ENCODE results near the gene COG1.

The COG1 gene

GRCh38 chr17:73158133-73158532 is 34.7 kb upstream of the COG1 start:
- no peak overlapping the region for H3K27ac Mint-ChIP-seq
- H3K9me3 Mint-ChIP-seq = no peaks in the 10 kb centered on the region
- peaks cover 10% of the 10 kb centered on the region for H3K4me1 Mint-ChIP-seq (ENCODE audit: low read depth)
- no peaks in the 10 kb centered on the region for H3K36me3 Mint-ChIP-seq (ENCODE audit: low read depth)
- DNase-seq = no peak
- H3K27me3 Mint-ChIP-seq = peaks cover 51% of the 10 kb centered on the region
- no peak overlapping the region for H3K4me3 Mint-ChIP-seq

GRCh38 chr17:73160980-73161630 is 31.8 kb upstream of the COG1 start:
- no peak overlapping the region for H3K4me3 Mint-ChIP-seq
- no peaks in the 10 kb centered on the region for H3K36me3 Mint-ChIP-seq (ENCODE audit: low read depth)
- DNase-seq = no peak
- H3K4me1 Mint-ChIP-seq (ENCODE audit: low read depth) = peaks cover 27% of the 10 kb centered on the region
- H3K9me3 Mint-ChIP-seq = no peaks in the 10 kb centered on the region
- H3K27me3 Mint-ChIP-seq = peaks cover 76% of the 10 kb centered on the region
- H3K27ac Mint-ChIP-seq = no peak overlapping the region

GRCh38 chr17:73163043-73163442 is 29.8 kb upstream of the COG1 start:
- Mint-ChIP-seq H3K27ac (no peak overlapping the region), H3K4me1 (ENCODE audit: low read depth) (peaks cover 40% of the 10 kb centered on the region), H3K27me3 (peaks cover 82% of the 10 kb centered on the region), H3K9me3 (no peaks in the 10 kb centered on the region), H3K36me3 (ENCODE audit: low read depth) (no peaks in the 10 kb centered on the region), H3K4me3 (no peak overlapping the region)
- no peak for DNase-seq

- Mint-ChIP-seq H3K4me1 (ENCODE audit: low read depth) (peaks cover 36% of the 10 kb centered on the region), H3K27ac (no peak overlapping the region), H3K27me3 (peaks cover 83% of the 10 kb centered on the region), H3K36me3 (ENCODE audit: low read depth) (no peaks in the 10 kb centered on the region), H3K9me3 (no peaks in the 10 kb centered on the region), H3K4me3 (peak overlapping the region; percentile 67)
- DNase-seq = no peak
These were observed 27.0 kb upstream of the COG1 start for GRCh38 chr17:73165616-73166404.

GRCh38 chr17:73166731-73167581 is 25.9 kb upstream of the COG1 start:
- Mint-ChIP-seq H3K36me3 (ENCODE audit: low read depth) (no peaks in the 10 kb centered on the region), H3K9me3 (no peaks in the 10 kb centered on the region), H3K4me3 (peak overlapping the region; percentile 67), H3K27ac (no peak overlapping the region), H3K4me1 (ENCODE audit: low read depth) (peaks cover 38% of the 10 kb centered on the region), H3K27me3 (peaks cover 73% of the 10 kb centered on the region)
- DNase-seq = no peak

- H3K4me3 Mint-ChIP-seq = no peak overlapping the region
- DNase-seq = no peak
- no peaks in the 10 kb centered on the region for H3K9me3 Mint-ChIP-seq
- peaks cover 44% of the 10 kb centered on the region for H3K4me1 Mint-ChIP-seq (ENCODE audit: low read depth)
- no peaks in the 10 kb centered on the region for H3K36me3 Mint-ChIP-seq (ENCODE audit: low read depth)
- H3K27ac Mint-ChIP-seq = no peak overlapping the region
- H3K27me3 Mint-ChIP-seq = peaks cover 59% of the 10 kb centered on the region
These were observed 24.2 kb upstream of the COG1 start for GRCh38 chr17:73168667-73169066.

GRCh38 chr17:73170324-73170723 is 22.5 kb upstream of the COG1 start:
- no peaks in the 10 kb centered on the region for H3K9me3 Mint-ChIP-seq
- H3K4me3 Mint-ChIP-seq = no peak overlapping the region
- no peak for DNase-seq
- H3K27ac Mint-ChIP-seq = no peak overlapping the region
- no peaks in the 10 kb centered on the region for H3K36me3 Mint-ChIP-seq (ENCODE audit: low read depth)
- H3K27me3 Mint-ChIP-seq = peaks cover 43% of the 10 kb centered on the region
- peaks cover 33% of the 10 kb centered on the region for H3K4me1 Mint-ChIP-seq (ENCODE audit: low read depth)

- peaks cover 24% of the 10 kb centered on the region for H3K27me3 Mint-ChIP-seq
- H3K4me1 Mint-ChIP-seq (ENCODE audit: low read depth) = peaks cover 15% of the 10 kb centered on the region
- H3K4me3 Mint-ChIP-seq = no peak overlapping the region
- no peaks in the 10 kb centered on the region for H3K36me3 Mint-ChIP-seq (ENCODE audit: low read depth)
- DNase-seq = no peak
- no peaks in the 10 kb centered on the region for H3K9me3 Mint-ChIP-seq
- H3K27ac Mint-ChIP-seq = no peak overlapping the region
These were observed 20.6 kb upstream of the COG1 start for GRCh38 chr17:73172252-73172651.

- Mint-ChIP-seq H3K27ac (no peak overlapping the region), H3K9me3 (no peaks in the 10 kb centered on the region), H3K36me3 (ENCODE audit: low read depth) (no peaks in the 10 kb centered on the region), H3K4me3 (no peak overlapping the region), H3K4me1 (ENCODE audit: low read depth) (peaks cover 11% of the 10 kb centered on the region), H3K27me3 (peaks cover 6% of the 10 kb centered on the region)
- no peak for DNase-seq
These were observed 18.7 kb upstream of the COG1 start for GRCh38 chr17:73174126-73174525.

- Mint-ChIP-seq H3K36me3 (ENCODE audit: low read depth) (peaks cover 4% of the 10 kb centered on the region), H3K4me1 (ENCODE audit: low read depth) (peaks cover 11% of the 10 kb centered on the region), H3K27me3 (no peaks in the 10 kb centered on the region), H3K4me3 (no peak overlapping the region), H3K9me3 (no peaks in the 10 kb centered on the region), H3K27ac (no peak overlapping the region)
- no peak for DNase-seq
These were observed 16.8 kb upstream of the COG1 start for GRCh38 chr17:73175962-73176565.

GRCh38 chr17:73179387-73179786 is 13.5 kb upstream of the COG1 start:
- H3K4me1 Mint-ChIP-seq (ENCODE audit: low read depth) = no peaks in the 10 kb centered on the region
- no peak overlapping the region for H3K4me3 Mint-ChIP-seq
- no peaks in the 10 kb centered on the region for H3K27me3 Mint-ChIP-seq
- DNase-seq = no peak
- peaks cover 9% of the 10 kb centered on the region for H3K36me3 Mint-ChIP-seq (ENCODE audit: low read depth)
- no peak overlapping the region for H3K27ac Mint-ChIP-seq
- H3K9me3 Mint-ChIP-seq = no peaks in the 10 kb centered on the region

GRCh38 chr17:73179878-73180277 is 13.0 kb upstream of the COG1 start:
- Mint-ChIP-seq H3K27ac (no peak overlapping the region), H3K4me3 (no peak overlapping the region), H3K4me1 (ENCODE audit: low read depth) (no peaks in the 10 kb centered on the region), H3K27me3 (no peaks in the 10 kb centered on the region), H3K9me3 (no peaks in the 10 kb centered on the region), H3K36me3 (ENCODE audit: low read depth) (peaks cover 9% of the 10 kb centered on the region)
- no peak for DNase-seq

- Mint-ChIP-seq H3K27ac (no peak overlapping the region), H3K36me3 (ENCODE audit: low read depth) (peaks cover 11% of the 10 kb centered on the region), H3K27me3 (no peaks in the 10 kb centered on the region), H3K9me3 (no peaks in the 10 kb centered on the region), H3K4me1 (ENCODE audit: low read depth) (no peaks in the 10 kb centered on the region), H3K4me3 (no peak overlapping the region)
- no peak for DNase-seq
These were observed 10.1 kb upstream of the COG1 start for GRCh38 chr17:73182616-73183310.
